Natural killer cell (primary cell): ENCODE data around the gene SOCS2. TPM values are rescaled to one million over a fixed set of nuclear protein-coding genes. Genes with fewer than 3 reads are reported as not detected.

ENCODE experiments used
- ATAC-seq, 3 donors: fragments of 150-1000 bp in 2 of 3; fragments of 200-7000 bp in 1 of 3; cut with Tn5 transposase; 1 replicate in 1 of 3; 2 replicates in 2 of 3; pipeline ENCODE4 v1.10.0; 2021; ENCODE audit warnings: mild to moderate bottlenecking in 2 of 3, moderate library complexity in 2 of 3
- DNase-seq, 2 donors: peaks; one replicate each; pipeline versions ENCODE4 v3.0.0 to v3.0.0-alpha.2; 2013 to 2021; ENCODE audit warnings: mixed read lengths in 1 of 2
- H3K27ac ChIP-seq: one replicate; pipeline ENCODE4 v1.5.1; 2013; ENCODE audit warnings: mild to moderate bottlenecking, low read length
- H3K27me3 ChIP-seq: one replicate; pipeline ENCODE4 v1.6.1; 2013; ENCODE audit warnings: low read length; ENCODE audit not compliant: control insufficient read depth, insufficient read depth
- H3K36me3 ChIP-seq: one replicate; pipeline ENCODE4 v1.6.1; 2013; ENCODE audit warnings: low read length; ENCODE audit not compliant: control insufficient read depth, insufficient read depth
- H3K4me1 ChIP-seq: one replicate; pipeline ENCODE4 v1.6.1; 2013; ENCODE audit warnings: low read length; ENCODE audit not compliant: control insufficient read depth, insufficient read depth
- H3K4me3 ChIP-seq: one replicate; pipeline ENCODE4 v1.5.1; 2013; ENCODE audit warnings: low read length
- H3K9me3 ChIP-seq: one replicate; pipeline ENCODE4 v1.6.1; 2013; ENCODE audit warnings: low read length; ENCODE audit not compliant: control insufficient read depth, insufficient read depth
- H3K27ac Mint-ChIP-seq, 2 donors: one replicate each; pipeline ENCODE4 v1.8.0; 2022; ENCODE audit warnings: mild to moderate bottlenecking in 2 of 2, mixed read lengths in 2 of 2, moderate library complexity in 1 of 2
- H3K27me3 Mint-ChIP-seq, 2 donors: one replicate each; pipeline ENCODE4 v1.8.0; 2022; ENCODE audit warnings: low read depth in 2 of 2, mixed read lengths in 2 of 2
- H3K36me3 Mint-ChIP-seq: one replicate; pipeline ENCODE4 v1.8.0; 2022; ENCODE audit warnings: mixed read lengths
- H3K4me1 Mint-ChIP-seq, 2 donors: one replicate each; pipeline ENCODE4 v1.8.0; 2022; ENCODE audit warnings: mixed read lengths in 2 of 2
- H3K4me3 Mint-ChIP-seq: one replicate; pipeline ENCODE4 v1.8.0; 2022; ENCODE audit warnings: mild to moderate bottlenecking, moderate library complexity, mixed read lengths
- H3K9me3 Mint-ChIP-seq, 2 donors: one replicate each; pipeline ENCODE4 v1.8.0; 2022; ENCODE audit warnings: mixed read lengths in 2 of 2
- WGBS: methylation state at CpG from one replicate; pipeline ENCODE4 v1.1.7; 2013; ENCODE audit warnings: missing lambda C conversion rate; ENCODE audit not compliant: insufficient coverage; 5-methylcytosine and 5-hydroxymethylcytosine counted together
- intact Hi-C: fragments of 100-400 bp; cut with micrococcal nuclease; formaldehyde crosslinking; loops from one replicate; pipeline ENCODE4 v1.14.2; 2022
- total RNA-seq, 4 donors: library from RNA; stranded (reverse); fragments of 120-200 nt in 1 of 4; gene quantifications; one replicate each; pipeline versions ENCODE4 v1.2.3 to v1.2.4, GENCODE V29; 2013 to 2022
- TF ChIP-seq, protein P1 (sequence below): fragments of 200-600 bp; IDR thresholded peaks from one replicate; pipeline ENCODE4 v1.8.0; 2022; ENCODE audit warnings: antibody characterized with exemption

Gene SOCS2
- total RNA-seq, 3 donors from 2014 or later (not counting 1 experiment from before 2014, with no cell fraction given), result 13.9 to 110 (median 26.7) TPM

DNA sequence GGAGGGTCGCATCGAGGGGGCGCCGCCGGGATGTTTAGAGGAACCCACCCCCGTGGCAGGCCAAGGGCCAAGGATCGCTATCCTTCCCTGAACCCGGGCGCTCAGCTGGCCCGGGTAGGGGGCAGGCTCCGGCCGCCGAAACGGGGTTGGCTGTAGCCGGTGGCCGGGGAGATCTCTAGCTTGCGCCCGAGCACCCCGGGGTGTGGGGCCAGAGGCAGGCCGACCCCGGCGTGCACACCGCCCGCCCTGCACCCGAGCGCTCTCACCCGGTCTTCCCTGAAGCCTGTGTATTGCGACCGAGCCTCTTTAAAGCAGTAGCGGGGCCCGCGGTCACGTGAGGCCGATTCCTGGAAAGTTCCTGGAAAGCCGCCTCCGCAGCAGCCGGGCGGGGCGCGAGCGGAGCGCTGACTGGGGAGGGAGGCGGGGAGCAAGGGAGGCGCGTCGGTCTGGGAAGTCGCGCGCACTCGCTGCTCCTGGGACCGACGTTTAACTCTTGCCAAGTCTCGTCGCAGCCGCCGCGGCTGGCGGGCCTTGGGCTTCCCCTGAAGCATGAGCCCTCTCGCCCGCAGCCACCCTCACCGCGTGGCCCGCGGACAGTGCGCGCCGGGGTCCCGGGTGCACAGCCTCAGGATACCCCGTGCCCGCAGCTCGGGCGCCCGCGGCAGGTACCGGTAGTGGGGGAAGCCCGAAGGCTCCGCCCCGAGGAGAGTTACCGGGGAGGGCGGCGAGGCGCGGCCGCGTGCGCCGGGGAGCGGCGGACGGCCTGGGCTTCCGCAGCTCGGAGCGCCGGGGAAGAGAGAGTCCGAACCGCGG is 1.7 kb upstream of the SOCS2 start:
- H3K4me3 Mint-ChIP-seq, result peak overlapping the region; percentile 95
- no peaks in the 10 kb centered on the region for H3K36me3 Mint-ChIP-seq
- TF ChIP-seq, protein P1, sequence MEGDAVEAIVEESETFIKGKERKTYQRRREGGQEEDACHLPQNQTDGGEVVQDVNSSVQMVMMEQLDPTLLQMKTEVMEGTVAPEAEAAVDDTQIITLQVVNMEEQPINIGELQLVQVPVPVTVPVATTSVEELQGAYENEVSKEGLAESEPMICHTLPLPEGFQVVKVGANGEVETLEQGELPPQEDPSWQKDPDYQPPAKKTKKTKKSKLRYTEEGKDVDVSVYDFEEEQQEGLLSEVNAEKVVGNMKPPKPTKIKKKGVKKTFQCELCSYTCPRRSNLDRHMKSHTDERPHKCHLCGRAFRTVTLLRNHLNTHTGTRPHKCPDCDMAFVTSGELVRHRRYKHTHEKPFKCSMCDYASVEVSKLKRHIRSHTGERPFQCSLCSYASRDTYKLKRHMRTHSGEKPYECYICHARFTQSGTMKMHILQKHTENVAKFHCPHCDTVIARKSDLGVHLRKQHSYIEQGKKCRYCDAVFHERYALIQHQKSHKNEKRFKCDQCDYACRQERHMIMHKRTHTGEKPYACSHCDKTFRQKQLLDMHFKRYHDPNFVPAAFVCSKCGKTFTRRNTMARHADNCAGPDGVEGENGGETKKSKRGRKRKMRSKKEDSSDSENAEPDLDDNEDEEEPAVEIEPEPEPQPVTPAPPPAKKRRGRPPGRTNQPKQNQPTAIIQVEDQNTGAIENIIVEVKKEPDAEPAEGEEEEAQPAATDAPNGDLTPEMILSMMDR, result no peak
- H3K27me3 ChIP-seq, result peaks cover 5% of the 10 kb centered on the region
- ATAC-seq, result peak; percentile 55 to 71 (median 66)
- H3K27ac ChIP-seq, result peak overlapping the region; percentile 80
- peaks cover 26% of the 10 kb centered on the region for H3K4me1 ChIP-seq
- under 1% methylated on average over 97 of the region's 97 CpGs for WGBS
- peaks cover 9% of the 10 kb centered on the region for H3K36me3 ChIP-seq
- H3K27me3 Mint-ChIP-seq, result peaks cover 0 to 4% of the 10 kb centered on the region in 2 donors
- H3K4me3 ChIP-seq, result peak overlapping the region; percentile 95
- H3K4me1 Mint-ChIP-seq, result peaks cover 39 to 46% of the 10 kb centered on the region in 2 donors
- no peaks in the 10 kb centered on the region for H3K9me3 Mint-ChIP-seq
- peak; percentile 68 to 89 for DNase-seq
- peak overlapping the region; percentile 86 to 89 for H3K27ac Mint-ChIP-seq
- H3K9me3 ChIP-seq, result no peaks in the 10 kb centered on the region
- intact Hi-C loops, result loop anchor here (1.0 to 5.0 kb wide), 3 partner anchors 107 to 643 kb away; partner anchors contain the start of genes CRADD and EEA1

DNA sequence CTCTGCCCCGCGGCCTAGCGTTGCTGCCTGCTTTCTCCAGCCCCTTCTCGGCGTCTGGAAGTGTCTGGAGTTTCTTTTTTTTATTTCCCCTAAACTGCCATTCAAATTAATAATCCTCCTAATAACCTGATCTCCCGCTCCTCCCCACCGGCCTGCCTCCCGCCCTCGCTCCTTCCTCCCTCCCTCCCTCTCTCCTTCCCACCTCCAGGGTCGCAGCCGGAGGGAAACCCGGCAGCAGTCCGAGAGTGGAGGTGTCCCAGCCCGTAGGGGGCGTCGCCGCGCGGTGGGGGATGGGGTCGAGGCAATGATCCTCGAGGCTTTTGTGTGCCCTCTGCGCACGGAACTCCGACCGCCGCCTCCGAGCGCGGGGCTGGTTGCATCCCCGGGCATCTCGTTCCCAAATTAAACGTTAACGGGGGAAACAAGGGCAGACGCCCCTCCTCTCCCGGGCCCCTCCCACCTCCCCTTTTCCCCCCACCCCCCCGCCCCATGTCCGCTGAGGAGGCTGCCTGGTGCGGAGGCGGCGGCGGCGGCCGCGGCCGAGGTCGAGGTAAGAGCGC is 1.0 kb upstream of the SOCS2 start:
- peak overlapping the region; percentile 86 to 89 for H3K27ac Mint-ChIP-seq
- Histone ChIP-seq H3K27me3 (peaks cover 5% of the 10 kb centered on the region), H3K9me3 (no peaks in the 10 kb centered on the region), H3K4me1 (peaks cover 26% of the 10 kb centered on the region), H3K27ac (peak overlapping the region; percentile 63), H3K4me3 (peak overlapping the region; percentile 95), H3K36me3 (peaks cover 11% of the 10 kb centered on the region)
- TF ChIP-seq, protein P1, result peak; percentile 19
- intact Hi-C loops, result loop anchor here (1.0 to 5.0 kb wide), 2 partner anchors 106 to 644 kb away; partner anchors contain the start of genes CRADD and EEA1
- peak overlapping the region; percentile 95 for H3K4me3 Mint-ChIP-seq
- no peaks in the 10 kb centered on the region for H3K36me3 Mint-ChIP-seq
- WGBS, result under 1% methylated on average over 39 of the region's 47 CpGs
- DNase-seq (peak; percentile 55 to 73), ATAC-seq (peak; percentile 33 to 38 (median 33))
- H3K27me3 Mint-ChIP-seq, result peaks cover 0 to 4% of the 10 kb centered on the region in 2 donors
- H3K9me3 Mint-ChIP-seq, result no peaks in the 10 kb centered on the region
- peaks cover 39 to 46% of the 10 kb centered on the region in 2 donors for H3K4me1 Mint-ChIP-seq

DNA sequence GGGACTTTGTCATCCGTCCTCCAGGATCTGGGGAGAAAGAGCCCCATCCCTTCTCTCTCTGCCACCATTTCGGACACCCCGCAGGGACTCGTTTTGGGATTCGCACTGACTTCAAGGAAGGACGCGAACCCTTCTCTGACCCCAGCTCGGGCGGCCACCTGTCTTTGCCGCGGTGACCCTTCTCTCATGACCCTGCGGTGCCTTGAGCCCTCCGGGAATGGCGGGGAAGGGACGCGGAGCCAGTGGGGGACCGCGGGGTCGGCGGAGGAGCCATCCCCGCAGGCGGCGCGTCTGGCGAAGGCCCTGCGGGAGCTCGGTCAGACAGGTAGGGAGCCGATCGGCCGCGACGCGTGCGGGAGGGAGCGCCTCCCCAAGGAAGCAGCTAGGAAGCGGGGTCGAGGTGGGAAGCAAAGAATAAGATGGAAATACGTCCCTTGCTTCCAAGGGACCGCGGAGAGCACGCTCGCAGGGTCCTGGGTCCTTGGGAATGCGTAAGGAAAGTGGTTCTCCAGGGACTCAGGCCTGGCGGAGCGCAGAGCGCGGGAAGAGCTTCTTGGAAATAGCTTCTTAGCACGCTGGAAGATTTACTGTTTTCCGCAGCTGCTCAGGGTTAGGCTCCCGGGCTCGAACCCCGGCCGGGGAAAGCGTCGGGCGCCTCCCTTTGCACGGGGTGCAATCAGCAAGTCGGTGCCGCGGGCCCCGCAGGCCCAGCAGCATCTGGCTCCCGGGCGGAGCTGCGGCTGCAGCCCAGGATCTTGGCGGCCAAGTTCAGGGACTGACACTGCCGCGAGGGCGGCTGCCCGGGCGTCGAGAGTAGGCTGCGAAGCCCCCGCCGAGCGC is 457 bp downstream of the SOCS2 start:
- WGBS, result 10% methylated on average over 75 of the region's 75 CpGs
- peak; percentile 16 to 55 for DNase-seq
- peaks cover 0 to 4% of the 10 kb centered on the region in 2 donors for H3K27me3 Mint-ChIP-seq

More for the DNA sequence above, 457 bp downstream of the SOCS2 start:
- Histone ChIP-seq H3K27me3 (peaks cover 5% of the 10 kb centered on the region), H3K4me3 (peak overlapping the region; percentile 95), H3K27ac (no peak overlapping the region), H3K36me3 (peaks cover 11% of the 10 kb centered on the region), H3K4me1 (peaks cover 26% of the 10 kb centered on the region), H3K9me3 (no peaks in the 10 kb centered on the region)
- TF ChIP-seq, protein P1, result no peak
- H3K36me3 Mint-ChIP-seq, result no peaks in the 10 kb centered on the region
- peak overlapping the region; percentile 96 for H3K4me3 Mint-ChIP-seq
- no peak for ATAC-seq
- no peaks in the 10 kb centered on the region for H3K9me3 Mint-ChIP-seq
- H3K4me1 Mint-ChIP-seq, result peaks cover 36 to 48% of the 10 kb centered on the region in 2 donors
- intact Hi-C loops, result loop anchor here (5.0 kb wide), 1 partner anchor 646 kb away; the partner anchor contains the start of gene EEA1
- peak overlapping the region; percentile 75 to 85 for H3K27ac Mint-ChIP-seq
